ENCODE measurements around the gene NEK7. TPM values are rescaled to one million over a fixed set of nuclear protein-coding genes. Genes with fewer than 3 reads are reported as not detected.

Gene NEK7
- total and polyA plus RNA-seq, 2 of the 4 experiments (the other 2 are of a cell fraction), result 89.0 to 467 TPM

- Histone ChIP-seq H4K91ac (ENCODE audit: insufficient read depth, low read depth, low read length) (no peak overlapping the region), H2BK15ac (ENCODE audit: low read depth, low read length) (no peak overlapping the region), H3K9ac (ENCODE audit: low read depth, low read length) (no peak overlapping the region), H3K4ac (ENCODE audit: low read depth, low read length) (no peak overlapping the region), H3K36me3 (ENCODE audit: control insufficient read depth, insufficient read depth, low read length) (no peaks in the 10 kb centered on the region), H2BK120ac (ENCODE audit: low read depth, low read length) (no peak overlapping the region), H3K14ac (replicated peaks; ENCODE audit: low read depth, low read length) (no peak overlapping the region), H3K27me3 (ENCODE audit: control insufficient read depth, insufficient read depth, low read length) (no peaks in the 10 kb centered on the region), H4K5ac (ENCODE audit: low read depth, low read length) (no peak overlapping the region), H2AK5ac (ENCODE audit: low read depth, low read length) (no peak overlapping the region), H3K27ac (ENCODE audit: insufficient read depth, low read length) (no peak overlapping the region), H3K4me1 (ENCODE audit: control insufficient read depth, insufficient read depth, low read length) (peaks cover 12% of the 10 kb centered on the region; the same call in 1 of the 2 replicates), H3K23ac (ENCODE audit: low read depth, low read length) (no peak overlapping the region), H2AK9ac (replicated peaks; ENCODE audit: low read depth, low read length, poor library complexity) (no peak overlapping the region), H3K9me3 (ENCODE audit: control insufficient read depth, insufficient read depth, low read length) (no peaks in the 10 kb centered on the region), H2AFZ (replicated peaks; ENCODE audit: low read length, poor library complexity) (no peak overlapping the region), H2BK5ac (ENCODE audit: low read depth, low read length, poor library complexity, severe bottlenecking) (no peak overlapping the region), H3K79me1 (ENCODE audit: low read depth in 1 of 2, low read length in 2 of 2) (peaks cover 15 to 55% of the 10 kb centered on the region in 2 experiments; a peak in 3 of 4 replicates), H3K18ac (ENCODE audit: low read depth, low read length) (no peak overlapping the region), H3K4me3 (ENCODE audit: insufficient read depth, low read depth, low read length) (no peak overlapping the region), H3K56ac (ENCODE audit: extremely low read depth, insufficient read depth, low read length) (no peak overlapping the region), H2BK20ac (ENCODE audit: low read depth, low read length) (no peak overlapping the region), H4K20me1 (ENCODE audit: insufficient read depth, low read length) (peaks cover 46% of the 10 kb centered on the region), H4K8ac (ENCODE audit: low read depth in 2 of 2, low read length in 2 of 2) (no peak overlapping the region), H3K9me1 (ENCODE audit: insufficient read depth, low read length) (no peaks in the 10 kb centered on the region; the same call in none of the 2 replicates), H3K4me2 (ENCODE audit: low read depth, low read length) (no peak overlapping the region)
- no TSS peak for BruUV-seq (replicated peaks)
- DNase-seq (no peak), ATAC-seq (ENCODE audit: low read depth) (no peak)
- ChIA-PET POLR2A (ENCODE audit: unreplicated experiment) (no interaction called here), CTCF (no interaction called here)
- in situ Hi-C loops (cut with MboI; ENCODE audit: low sequenced_read_pairs) (no loop called here), dilution Hi-C loops (cut with HindIII; ENCODE audit: low sequenced_read_pairs, unreplicated experiment) (no loop called here), intact Hi-C loops (cut with micrococcal nuclease) (no loop called here)
- TF ChIP-seq CHD1 (IDR thresholded peaks at IDR 0.05; ENCODE audit: low read depth, low read length) (no peak), BHLHE40 (IDR thresholded peaks at IDR 0.05; ENCODE audit: low read depth, low read length) (no peak), RAD21 (IDR thresholded peaks at IDR 0.05; ENCODE audit: low read length) (no peak), RCOR1 (IDR thresholded peaks at IDR 0.05; ENCODE audit: insufficient replicate concordance, low read length) (no peak), CTCF (conservative IDR thresholded peaks at IDR 0.05; ENCODE audit: low read depth, low read length) (no peak), MXI1 (IDR thresholded peaks at IDR 0.05; ENCODE audit: borderline replicate concordance, low read depth, low read length) (no peak), RFX5 (IDR thresholded peaks at IDR 0.05; ENCODE audit: low read depth, low read length) (no peak), FOS (IDR thresholded peaks at IDR 0.05; ENCODE audit: low read depth, low read length) (no peak), MAFK (IDR thresholded peaks at IDR 0.05; ENCODE audit: low read depth, low read length) (no peak), POLR2A (IDR thresholded peaks at IDR 0.05; ENCODE audit: low read depth, low read length) (no peak), NFE2L2 (IDR thresholded peaks at IDR 0.05; ENCODE audit: low read depth, low read length) (no peak), SMC3 (IDR thresholded peaks at IDR 0.05; ENCODE audit: low read depth, low read length) (no peak)
- WGBS, 2 experiments (ENCODE audit: extremely low coverage in 2 of 2, insufficient read length in 1 of 2), result no CpG with 5 or more reads among the region's 4 CpGs
Measured at GRCh38 chr1:198184516-198184915, 27.7 kb downstream of the NEK7 start.
